HEK293 (cell line): ENCODE results near the gene USHBP1.

Experiments
- CTCF ChIP-seq: fragments of 450-650 bp; formaldehyde crosslinking; IDR thresholded peaks from 2 replicates; pipeline ENCODE4 v1.5.1; 2016; ENCODE audit warnings: missing biosample characterization, missing genetic modification characterization
- ZBTB17 ChIP-seq: fragments of 450-650 bp; formaldehyde crosslinking; IDR thresholded peaks from 2 replicates; pipeline ENCODE4 v1.5.1; 2016; ENCODE audit warnings: missing biosample characterization, missing genetic modification characterization
- ZNF274 ChIP-seq, 2 experiments: fragments of 200-500 bp in 1 of 2; fragments of 450-650 bp in 1 of 2; sonication (Bioruptor generic) in 1 of 2; formaldehyde crosslinking in 1 of 2; IDR thresholded peaks; 2 replicates each; pipeline versions ENCODE4 v1.5.1 to v1.6.1; 2014 to 2016; ENCODE audit warnings: borderline replicate concordance in 1 of 2, inconsistent platforms in 1 of 2, low read length in 1 of 2, missing biosample characterization in 1 of 2, missing genetic modification characterization in 1 of 2
- ZNF510 ChIP-seq: fragments of 450-650 bp; formaldehyde crosslinking; IDR thresholded peaks from 2 replicates; pipeline ENCODE4 v1.5.1; 2018; ENCODE audit warnings: mild to moderate bottlenecking, missing genetic modification characterization, missing biosample characterization; ENCODE audit not compliant: insufficient replicate concordance
- ZNF626 ChIP-seq: fragments of 450-650 bp; sonication (Bioruptor Pico); formaldehyde crosslinking; IDR thresholded peaks from 2 replicates; pipeline ENCODE4 v1.5.1; 2018; ENCODE audit warnings: missing biosample characterization, missing genetic modification characterization, inconsistent platforms

- TF ChIP-seq ZNF626 (tag by site-specific recombination) (no peak), ZBTB17 (tag by site-specific recombination) (no peak), ZNF510 (tag by site-specific recombination) (no peak), CTCF (tag by site-specific recombination) (no peak), ZNF274 (IDR thresholded peaks at IDR 0.05; ENCODE audit: low read length) (no peak), ZNF274 (tag by site-specific recombination; IDR thresholded peaks at IDR 0.05; ENCODE audit: borderline replicate concordance) (no peak)
These were observed 29.6 kb downstream of the USHBP1 start for GRCh38 chr19:17234911-17235299.
